ENCODE results near the gene TBL2. TPM values are rescaled to one million over a fixed set of nuclear protein-coding genes. Genes with fewer than 3 reads are reported as not detected.
"Not testable (repeated sequence)": the region's sequence is repeated elsewhere in the genome, so short reads cannot be mapped to it uniquely, and the experiment has no call there.

Gene TBL2
- total and polyA plus RNA-seq, 2 of the 4 experiments (the other 2 are of a cell fraction): 72.6 to 94.1 TPM

- ATAC-seq (ENCODE audit: low read depth) (no peak), DNase-seq (no peak)
- H3K14ac ChIP-seq (replicated peaks; ENCODE audit: low read depth, low read length): no peak overlapping the region
- no peak overlapping the region for H2AK5ac ChIP-seq (ENCODE audit: low read depth, low read length)
- no peak overlapping the region for H3K23ac ChIP-seq (ENCODE audit: low read depth, low read length)
- peaks cover 13% of the 10 kb centered on the region for H3K9me1 ChIP-seq (ENCODE audit: insufficient read depth, low read length)
- H3K27me3 ChIP-seq (ENCODE audit: control insufficient read depth, insufficient read depth, low read length): no peaks in the 10 kb centered on the region
- intact Hi-C loops (cut with micrococcal nuclease) (no loop called here), in situ Hi-C loops (cut with MboI; ENCODE audit: low sequenced_read_pairs) (no loop called here), dilution Hi-C loops (cut with HindIII; ENCODE audit: low sequenced_read_pairs, unreplicated experiment) (no loop called here)
- no peak overlapping the region for H3K27ac ChIP-seq (ENCODE audit: insufficient read depth, low read length)
- no peaks in the 10 kb centered on the region for H3K9me3 ChIP-seq (ENCODE audit: control insufficient read depth, insufficient read depth, low read length)
- H3K56ac ChIP-seq (ENCODE audit: extremely low read depth, insufficient read depth, low read length): no peak overlapping the region
- H2BK20ac ChIP-seq (ENCODE audit: low read depth, low read length): no peak overlapping the region; the same call in 1 of the 2 replicates
- H2BK5ac ChIP-seq (ENCODE audit: low read depth, low read length, poor library complexity, severe bottlenecking): no peak overlapping the region
- no peak overlapping the region for H2BK15ac ChIP-seq (ENCODE audit: low read depth, low read length)
- no peak overlapping the region for H3K4me3 ChIP-seq (ENCODE audit: insufficient read depth, low read depth, low read length)
- H4K91ac ChIP-seq (ENCODE audit: insufficient read depth, low read depth, low read length): no peak overlapping the region
- H3K4ac ChIP-seq (ENCODE audit: low read depth, low read length): no peak overlapping the region
- TF ChIP-seq BHLHE40 (IDR thresholded peaks at IDR 0.05; ENCODE audit: low read depth, low read length) (no peak), POLR2A (IDR thresholded peaks at IDR 0.05; ENCODE audit: low read depth, low read length) (no peak)
- WGBS, 2 experiments (ENCODE audit: extremely low coverage in 2 of 2, insufficient read length in 1 of 2): no CpG with 5 or more reads among the region's 4 CpGs
- H4K20me1 ChIP-seq (ENCODE audit: insufficient read depth, low read length): peaks cover 3% of the 10 kb centered on the region; the same call in 1 of the 2 replicates
- H3K36me3 ChIP-seq (ENCODE audit: control insufficient read depth, insufficient read depth, low read length): peaks cover 24% of the 10 kb centered on the region
- no peak overlapping the region for H3K4me2 ChIP-seq (ENCODE audit: low read depth, low read length)
- peaks cover 0 to 9% of the 10 kb centered on the region in 2 experiments; a peak in 3 of 4 replicates for H3K79me1 ChIP-seq (ENCODE audit: low read depth in 1 of 2, low read length in 2 of 2)
- no peak overlapping the region for H2BK120ac ChIP-seq (ENCODE audit: low read depth, low read length)
- no peak overlapping the region for H2AFZ ChIP-seq (replicated peaks; ENCODE audit: low read length, poor library complexity)
- ChIA-PET CTCF (no interaction called here), POLR2A (ENCODE audit: unreplicated experiment) (interaction anchor here (0.6 kb wide), 1 partner anchor 23 kb away, joined by 5 read pairs; no protein-coding TSS in a partner anchor)
- H4K8ac ChIP-seq (ENCODE audit: low read depth in 2 of 2, low read length in 2 of 2): no peak overlapping the region
- 0 out of 2 replicates have a peak, but pooled peaks cover 2% of the 10 kb centered on the region for H3K4me1 ChIP-seq (ENCODE audit: control insufficient read depth, insufficient read depth, low read length)
- no peak overlapping the region for H2AK9ac ChIP-seq (replicated peaks; ENCODE audit: low read depth, low read length, poor library complexity)
- H4K5ac ChIP-seq (ENCODE audit: low read depth, low read length): no peak overlapping the region
- no peak overlapping the region for H3K9ac ChIP-seq (ENCODE audit: low read depth, low read length)
- no TSS peak for BruUV-seq (replicated peaks)
- no peak overlapping the region for H3K18ac ChIP-seq (ENCODE audit: low read depth, low read length)
Measured at GRCh38 chr7:73567140-73567539, 11.2 kb downstream of the TBL2 start.

- H3K9me1 ChIP-seq (ENCODE audit: insufficient read depth, low read length): peaks cover 13% of the 10 kb centered on the region
- H3K23ac ChIP-seq (ENCODE audit: low read depth, low read length); H3K9me3 ChIP-seq (ENCODE audit: control insufficient read depth, insufficient read depth, low read length); H3K18ac ChIP-seq (ENCODE audit: low read depth, low read length); H2AK5ac ChIP-seq (ENCODE audit: low read depth, low read length); H2BK120ac ChIP-seq (ENCODE audit: low read depth, low read length); CTCF ChIA-PET; H2AK9ac ChIP-seq (replicated peaks; ENCODE audit: low read depth, low read length, poor library complexity); in situ Hi-C loops (cut with MboI; ENCODE audit: low sequenced_read_pairs); DNase-seq; dilution Hi-C loops (cut with HindIII; ENCODE audit: low sequenced_read_pairs, unreplicated experiment); H2BK15ac ChIP-seq (ENCODE audit: low read depth, low read length); H4K20me1 ChIP-seq (ENCODE audit: insufficient read depth, low read length); H2BK5ac ChIP-seq (ENCODE audit: low read depth, low read length, poor library complexity, severe bottlenecking); POLR2A ChIA-PET (ENCODE audit: unreplicated experiment); H3K4me1 ChIP-seq (ENCODE audit: control insufficient read depth, insufficient read depth, low read length); H3K14ac ChIP-seq (replicated peaks; ENCODE audit: low read depth, low read length); H2BK20ac ChIP-seq (ENCODE audit: low read depth, low read length); intact Hi-C loops (cut with micrococcal nuclease); H3K56ac ChIP-seq (ENCODE audit: extremely low read depth, insufficient read depth, low read length); H3K4me3 ChIP-seq (ENCODE audit: insufficient read depth, low read depth, low read length); H4K5ac ChIP-seq (ENCODE audit: low read depth, low read length); H3K9ac ChIP-seq (ENCODE audit: low read depth, low read length); H4K8ac ChIP-seq (ENCODE audit: low read depth in 2 of 2, low read length in 2 of 2); BruUV-seq (replicated peaks); H3K4me2 ChIP-seq (ENCODE audit: low read depth, low read length); ATAC-seq (ENCODE audit: low read depth); H4K91ac ChIP-seq (ENCODE audit: insufficient read depth, low read depth, low read length); H3K27ac ChIP-seq (ENCODE audit: insufficient read depth, low read length); H3K27me3 ChIP-seq (ENCODE audit: control insufficient read depth, insufficient read depth, low read length); H3K4ac ChIP-seq (ENCODE audit: low read depth, low read length); H2AFZ ChIP-seq (replicated peaks; ENCODE audit: low read length, poor library complexity); H3K79me1 ChIP-seq (ENCODE audit: low read depth in 1 of 2, low read length in 2 of 2): not testable (repeated sequence)
- H3K36me3 ChIP-seq (ENCODE audit: control insufficient read depth, insufficient read depth, low read length): peaks cover 20% of the 10 kb centered on the region
Measured at GRCh38 chr7:73566431-73566830, 11.9 kb downstream of the TBL2 start.

All from IMR-90 (cell line).